Measurements from ENCODE around the gene EFCC1.

The EFCC1 gene

GRCh38 chr3:129016720-129017483 is 15.8 kb downstream of the EFCC1 start:
- Histone ChIP-seq H3K36me3 (ENCODE audit: control insufficient read depth, insufficient read depth, low read length) (no peaks in the 10 kb centered on the region), H3K4me1 (ENCODE audit: control insufficient read depth, insufficient read depth, low read length) (peaks cover 7% of the 10 kb centered on the region; the same call in 1 of the 2 replicates), H3K9me3 (ENCODE audit: control insufficient read depth, insufficient read depth, low read depth, low read length) (no peaks in the 10 kb centered on the region), H3K4me3 (ENCODE audit: low read depth, low read length) (no peak overlapping the region), H3K9ac (ENCODE audit: low read length) (no peak overlapping the region), H3K27me3 (ENCODE audit: control insufficient read depth, insufficient read depth, low read length) (no peaks in the 10 kb centered on the region), H3K27ac (ENCODE audit: low read depth, low read length) (no peak overlapping the region)

DNA sequence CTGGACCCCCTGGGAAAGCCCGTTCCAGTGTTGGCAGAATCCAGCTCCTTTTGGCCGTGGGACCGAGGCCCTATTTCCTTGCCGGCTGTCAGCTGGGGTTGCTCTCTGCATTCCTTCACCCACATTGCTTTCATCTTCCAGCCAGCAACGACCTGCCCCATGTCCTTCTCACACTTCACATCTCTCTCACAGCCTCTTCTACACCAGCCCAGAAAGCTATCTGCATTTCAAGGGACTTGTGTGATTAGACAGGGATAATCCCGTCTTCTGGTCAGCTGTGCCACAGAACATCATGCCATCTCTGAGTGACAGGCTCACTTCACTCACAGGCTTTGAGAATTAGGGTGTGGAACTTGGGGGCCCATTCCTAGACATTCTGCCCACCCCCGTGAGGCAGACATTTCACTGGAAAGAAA is 16.4 kb downstream of the EFCC1 start:
- no peak overlapping the region for H3K9ac ChIP-seq (ENCODE audit: low read length)

DNA sequence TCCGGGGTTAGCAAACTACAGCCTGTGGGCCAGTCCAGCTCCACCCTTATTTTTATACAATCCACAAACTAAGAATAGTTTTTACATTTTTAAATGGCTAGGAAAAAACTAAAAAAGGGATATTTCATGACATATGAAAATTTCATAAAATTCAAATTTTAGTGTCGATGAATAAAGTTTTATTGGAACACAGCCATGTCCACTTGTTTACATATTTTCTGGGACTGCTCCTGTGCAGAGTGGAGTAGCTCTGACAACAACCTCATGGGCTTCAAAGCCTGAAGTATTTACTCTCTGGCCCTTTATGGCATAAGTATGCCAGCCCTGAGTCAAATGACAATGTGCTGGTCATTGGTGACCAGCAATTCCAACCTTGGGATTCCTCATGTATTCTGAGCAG is 17.2 kb downstream of the EFCC1 start:
- H3K27ac ChIP-seq (ENCODE audit: low read depth, low read length) = no peak overlapping the region
- H3K27me3 ChIP-seq (ENCODE audit: control insufficient read depth, insufficient read depth, low read length) = no peaks in the 10 kb centered on the region
- no peaks in the 10 kb centered on the region for H3K36me3 ChIP-seq (ENCODE audit: control insufficient read depth, insufficient read depth, low read length)
- H3K4me3 ChIP-seq (ENCODE audit: low read depth, low read length) = no peak overlapping the region
- no peak overlapping the region for H3K9ac ChIP-seq (ENCODE audit: low read length)
- H3K4me1 ChIP-seq (ENCODE audit: control insufficient read depth, insufficient read depth, low read length) = peaks cover 7% of the 10 kb centered on the region; the same call in 1 of the 2 replicates
- H3K9me3 ChIP-seq (ENCODE audit: control insufficient read depth, insufficient read depth, low read depth, low read length) = no peaks in the 10 kb centered on the region

More for the DNA sequence above, 16.4 kb downstream of the EFCC1 start:
- H3K27me3 ChIP-seq (ENCODE audit: control insufficient read depth, insufficient read depth, low read length) = no peaks in the 10 kb centered on the region
- no peak overlapping the region for H3K4me3 ChIP-seq (ENCODE audit: low read depth, low read length)
- no peaks in the 10 kb centered on the region for H3K9me3 ChIP-seq (ENCODE audit: control insufficient read depth, insufficient read depth, low read depth, low read length)
- no peak overlapping the region for H3K27ac ChIP-seq (ENCODE audit: low read depth, low read length)
- no peaks in the 10 kb centered on the region for H3K36me3 ChIP-seq (ENCODE audit: control insufficient read depth, insufficient read depth, low read length)
- peaks cover 7% of the 10 kb centered on the region; the same call in 1 of the 2 replicates for H3K4me1 ChIP-seq (ENCODE audit: control insufficient read depth, insufficient read depth, low read length)

DNA sequence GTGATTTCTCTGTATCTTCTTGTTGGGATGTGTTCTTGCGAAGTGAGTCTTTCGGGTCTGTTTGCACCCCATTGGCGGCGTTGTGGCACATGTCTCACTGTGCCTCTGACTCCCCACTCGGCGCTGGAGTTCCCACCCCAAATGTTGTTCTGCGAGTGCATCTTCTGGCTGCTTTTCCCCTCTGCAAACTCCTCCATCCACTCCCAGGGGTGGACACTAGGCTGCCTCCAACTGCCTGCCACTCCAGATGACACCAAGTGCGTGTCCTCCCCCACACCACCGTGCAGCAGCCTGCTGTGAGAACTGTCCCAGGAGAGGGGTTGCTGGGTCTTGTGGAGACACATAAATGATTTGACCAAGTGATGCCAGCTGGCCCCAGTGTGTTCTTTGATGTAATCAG is 17.6 kb downstream of the EFCC1 start:
- Histone ChIP-seq H3K4me3 (ENCODE audit: low read depth, low read length) (no peak overlapping the region), H3K36me3 (ENCODE audit: control insufficient read depth, insufficient read depth, low read length) (no peaks in the 10 kb centered on the region), H3K27ac (ENCODE audit: low read depth, low read length) (no peak overlapping the region), H3K27me3 (ENCODE audit: control insufficient read depth, insufficient read depth, low read length) (no peaks in the 10 kb centered on the region), H3K4me1 (ENCODE audit: control insufficient read depth, insufficient read depth, low read length) (peaks cover 7% of the 10 kb centered on the region; the same call in 1 of the 2 replicates), H3K9ac (ENCODE audit: low read length) (no peak overlapping the region), H3K9me3 (ENCODE audit: control insufficient read depth, insufficient read depth, low read depth, low read length) (no peaks in the 10 kb centered on the region)

DNA sequence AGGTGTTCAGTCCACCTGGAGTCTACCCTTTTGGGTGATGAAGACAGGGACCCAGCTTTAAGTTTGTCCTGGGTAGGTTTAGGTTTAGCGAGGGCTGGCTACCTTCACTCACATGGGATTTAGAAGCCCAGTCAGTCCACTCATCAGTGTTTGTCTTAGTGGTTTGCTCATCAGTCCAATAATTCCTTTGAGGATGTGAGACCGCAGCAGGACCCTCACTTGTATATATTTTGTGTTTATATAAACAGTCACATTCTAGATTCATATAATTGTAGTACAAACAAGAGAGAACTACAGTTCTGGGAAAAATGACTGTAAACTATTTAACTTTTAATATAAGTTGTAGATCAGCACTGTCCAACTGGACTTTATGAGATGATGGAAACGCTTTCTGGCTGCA is 18.2 kb downstream of the EFCC1 start:
- Histone ChIP-seq H3K9ac (ENCODE audit: low read length) (no peak overlapping the region), H3K4me3 (ENCODE audit: low read depth, low read length) (no peak overlapping the region), H3K4me1 (ENCODE audit: control insufficient read depth, insufficient read depth, low read length) (peaks cover 7% of the 10 kb centered on the region; the same call in 1 of the 2 replicates), H3K9me3 (ENCODE audit: control insufficient read depth, insufficient read depth, low read depth, low read length) (no peaks in the 10 kb centered on the region), H3K36me3 (ENCODE audit: control insufficient read depth, insufficient read depth, low read length) (no peaks in the 10 kb centered on the region), H3K27me3 (ENCODE audit: control insufficient read depth, insufficient read depth, low read length) (no peaks in the 10 kb centered on the region), H3K27ac (ENCODE audit: low read depth, low read length) (no peak overlapping the region)

GRCh38 chr3:129020691-129021090 is 19.6 kb downstream of the EFCC1 start:
- Histone ChIP-seq H3K9ac (ENCODE audit: low read length) (no peak overlapping the region), H3K9me3 (ENCODE audit: control insufficient read depth, insufficient read depth, low read depth, low read length) (no peaks in the 10 kb centered on the region), H3K4me3 (ENCODE audit: low read depth, low read length) (no peak overlapping the region), H3K36me3 (ENCODE audit: control insufficient read depth, insufficient read depth, low read length) (no peaks in the 10 kb centered on the region), H3K4me1 (ENCODE audit: control insufficient read depth, insufficient read depth, low read length) (peaks cover 6% of the 10 kb centered on the region; the same call in 1 of the 2 replicates), H3K27ac (ENCODE audit: low read depth, low read length) (no peak overlapping the region), H3K27me3 (ENCODE audit: control insufficient read depth, insufficient read depth, low read length) (peaks cover 12% of the 10 kb centered on the region)

- H3K9ac ChIP-seq (ENCODE audit: low read length) = no peak overlapping the region
- H3K9me3 ChIP-seq (ENCODE audit: control insufficient read depth, insufficient read depth, low read depth, low read length) = no peaks in the 10 kb centered on the region
- H3K27me3 ChIP-seq (ENCODE audit: control insufficient read depth, insufficient read depth, low read length) = peaks cover 17% of the 10 kb centered on the region
- H3K36me3 ChIP-seq (ENCODE audit: control insufficient read depth, insufficient read depth, low read length) = no peaks in the 10 kb centered on the region
- no peak overlapping the region for H3K27ac ChIP-seq (ENCODE audit: low read depth, low read length)
- peaks cover 1% of the 10 kb centered on the region; the same call in 1 of the 2 replicates for H3K4me1 ChIP-seq (ENCODE audit: control insufficient read depth, insufficient read depth, low read length)
- no peak overlapping the region for H3K4me3 ChIP-seq (ENCODE audit: low read depth, low read length)
These were observed 20.0 kb downstream of the EFCC1 start for GRCh38 chr3:129021140-129021551.

DNA sequence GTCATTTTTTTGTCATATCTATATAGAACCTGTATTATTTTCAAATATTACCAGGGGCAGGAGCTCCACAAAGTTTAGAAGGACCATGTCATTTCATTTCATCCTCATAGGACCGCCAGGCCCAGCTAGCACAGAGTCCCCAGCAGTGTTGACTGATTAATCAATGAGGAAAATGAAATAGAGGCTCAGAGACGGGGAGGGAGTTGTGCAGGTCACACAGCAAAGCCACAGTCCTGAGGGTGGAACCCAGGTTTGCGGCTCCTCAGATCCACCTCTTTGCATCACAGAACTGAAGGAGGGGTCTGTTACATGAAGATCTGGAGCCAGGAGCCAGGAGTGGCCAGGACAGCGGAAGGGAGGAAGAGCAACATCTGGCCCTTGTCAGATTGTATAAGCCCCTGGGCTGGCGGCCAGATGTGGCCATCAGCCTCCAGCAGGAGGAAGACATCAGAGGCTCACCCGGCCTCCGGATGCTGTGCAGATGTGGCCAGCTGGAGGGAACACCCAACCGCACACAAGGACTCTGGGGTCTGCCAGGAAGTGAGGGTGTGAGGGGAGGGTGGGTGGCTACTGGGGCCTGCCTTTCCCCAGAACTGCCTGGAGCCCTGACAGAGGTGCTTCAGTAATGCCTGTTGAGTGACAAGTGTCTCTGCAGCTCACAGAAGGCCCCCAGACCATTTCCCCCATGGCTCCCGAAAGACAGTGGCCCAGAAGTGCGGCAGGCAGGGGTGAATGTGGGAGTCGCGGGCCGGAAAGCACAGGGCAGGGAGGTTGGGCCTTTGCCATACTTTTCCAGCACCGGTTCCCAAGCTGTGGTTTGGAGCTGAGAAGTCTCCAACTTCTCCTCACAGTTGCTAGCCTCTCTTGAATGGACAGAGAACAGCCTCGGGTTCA is 21.3 kb downstream of the EFCC1 start:
- H3K27ac ChIP-seq (ENCODE audit: low read depth, low read length) = no peak overlapping the region
- peaks cover 25% of the 10 kb centered on the region for H3K27me3 ChIP-seq (ENCODE audit: control insufficient read depth, insufficient read depth, low read length)
- no peak overlapping the region for H3K4me3 ChIP-seq (ENCODE audit: low read depth, low read length)
- H3K36me3 ChIP-seq (ENCODE audit: control insufficient read depth, insufficient read depth, low read length) = no peaks in the 10 kb centered on the region
- H3K9me3 ChIP-seq (ENCODE audit: control insufficient read depth, insufficient read depth, low read depth, low read length) = no peaks in the 10 kb centered on the region
- no peak overlapping the region for H3K9ac ChIP-seq (ENCODE audit: low read length)
- peaks cover 6% of the 10 kb centered on the region for H3K4me1 ChIP-seq (ENCODE audit: control insufficient read depth, insufficient read depth, low read length)

GRCh38 chr3:129023008-129023358 is 21.9 kb downstream of the EFCC1 start:
- peaks cover 25% of the 10 kb centered on the region for H3K27me3 ChIP-seq (ENCODE audit: control insufficient read depth, insufficient read depth, low read length)
- H3K27ac ChIP-seq (ENCODE audit: low read depth, low read length) = no peak overlapping the region
- H3K9ac ChIP-seq (ENCODE audit: low read length) = no peak overlapping the region
- H3K4me1 ChIP-seq (ENCODE audit: control insufficient read depth, insufficient read depth, low read length) = peaks cover 6% of the 10 kb centered on the region
- no peak overlapping the region for H3K4me3 ChIP-seq (ENCODE audit: low read depth, low read length)
- no peaks in the 10 kb centered on the region for H3K36me3 ChIP-seq (ENCODE audit: control insufficient read depth, insufficient read depth, low read length)
- no peaks in the 10 kb centered on the region for H3K9me3 ChIP-seq (ENCODE audit: control insufficient read depth, insufficient read depth, low read depth, low read length)

- no peak overlapping the region for H3K27ac ChIP-seq (ENCODE audit: low read depth, low read length)
- H3K36me3 ChIP-seq (ENCODE audit: control insufficient read depth, insufficient read depth, low read length) = no peaks in the 10 kb centered on the region
- H3K4me1 ChIP-seq (ENCODE audit: control insufficient read depth, insufficient read depth, low read length) = peaks cover 6% of the 10 kb centered on the region
- peaks cover 25% of the 10 kb centered on the region for H3K27me3 ChIP-seq (ENCODE audit: control insufficient read depth, insufficient read depth, low read length)
- H3K9me3 ChIP-seq (ENCODE audit: control insufficient read depth, insufficient read depth, low read depth, low read length) = no peaks in the 10 kb centered on the region
- H3K4me3 ChIP-seq (ENCODE audit: low read depth, low read length) = no peak overlapping the region
- H3K9ac ChIP-seq (ENCODE audit: low read length) = no peak overlapping the region
These were observed 22.8 kb downstream of the EFCC1 start for GRCh38 chr3:129023909-129024308.

DNA sequence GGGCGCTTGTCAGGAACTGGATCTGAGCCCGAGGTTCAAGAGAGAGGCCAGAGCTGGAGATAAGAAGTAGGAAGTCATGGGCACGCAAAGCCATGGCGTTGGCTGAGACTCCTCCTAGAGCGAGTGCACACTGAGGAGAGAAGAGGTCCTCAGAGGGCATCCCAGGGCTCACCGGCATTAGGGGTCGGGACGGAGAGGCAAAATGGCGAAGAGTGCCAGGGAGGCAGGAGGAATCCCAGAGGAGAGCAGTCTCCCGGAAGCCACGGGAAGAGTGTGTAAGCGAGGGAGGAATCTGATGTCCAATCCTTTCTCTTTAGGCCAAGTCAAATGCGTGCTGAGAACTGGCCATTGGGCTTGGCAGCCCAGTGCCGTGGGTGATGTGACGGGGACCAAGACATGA is 24.0 kb downstream of the EFCC1 start:
- Histone ChIP-seq H3K4me3 (ENCODE audit: low read depth, low read length) (no peak overlapping the region), H3K9me3 (ENCODE audit: control insufficient read depth, insufficient read depth, low read depth, low read length) (no peaks in the 10 kb centered on the region), H3K27ac (ENCODE audit: low read depth, low read length) (no peak overlapping the region), H3K36me3 (ENCODE audit: control insufficient read depth, insufficient read depth, low read length) (no peaks in the 10 kb centered on the region), H3K4me1 (ENCODE audit: control insufficient read depth, insufficient read depth, low read length) (peaks cover 6% of the 10 kb centered on the region), H3K27me3 (ENCODE audit: control insufficient read depth, insufficient read depth, low read length) (peaks cover 25% of the 10 kb centered on the region), H3K9ac (ENCODE audit: low read length) (no peak overlapping the region)

Measured in HUES6 (cell line).